GM23338 (cell line): ENCODE results near the gene UVRAG. TPM values are rescaled to one million over a fixed set of nuclear protein-coding genes. Genes with fewer than 3 reads are reported as not detected.

Source experiments
- ATAC-seq: fragments of 200-7000 bp; cut with Tn5 transposase; 3 replicates; pipeline ENCODE4 v1.9.1; 2020
- DNase-seq: peaks from one replicate; pipeline ENCODE4 v3.0.0-alpha.2; 2015; ENCODE audit warnings: low spot score
- H2AFZ ChIP-seq: fragments of 200-600 bp; sonication (generic); 2 replicates; pipeline ENCODE4 v1.8.0; 2016; ENCODE audit warnings: antibody characterized with exemption, mild to moderate bottlenecking, moderate library complexity
- H3F3A ChIP-seq: fragments of 200-600 bp; sonication (generic); replicated peaks from 2 replicates; pipeline ENCODE4 v1.8.0; 2017; ENCODE audit warnings: antibody characterized with exemption, mixed run types, low read depth
- H3K27ac ChIP-seq: fragments of 200-600 bp; sonication (generic); 2 replicates; pipeline ENCODE4 v1.6.1; 2016; ENCODE audit warnings: low read depth
- H3K27me3 ChIP-seq: fragments of 200-600 bp; sonication (generic); 2 replicates; pipeline ENCODE4 v1.8.0; 2016; ENCODE audit warnings: mild to moderate bottlenecking, mixed run types, moderate library complexity; ENCODE audit not compliant: insufficient read depth
- H3K36me3 ChIP-seq: fragments of 200-600 bp; sonication (generic); 2 replicates; pipeline ENCODE4 v1.8.0; 2016; ENCODE audit warnings: mild to moderate bottlenecking; ENCODE audit not compliant: insufficient read depth
- H3K4me1 ChIP-seq: fragments of 200-600 bp; sonication (generic); 2 replicates; pipeline ENCODE4 v1.8.0; 2016; ENCODE audit warnings: mild to moderate bottlenecking, moderate library complexity; ENCODE audit not compliant: insufficient read depth
- H3K4me2 ChIP-seq: fragments of 200-600 bp; sonication (generic); 2 replicates; pipeline ENCODE4 v1.7.1; 2017; ENCODE audit warnings: mixed run types
- H3K4me3 ChIP-seq: fragments of 200-600 bp; sonication (generic); 2 replicates; pipeline ENCODE4 v1.6.1; 2016; ENCODE audit warnings: mixed run types
- H3K79me2 ChIP-seq: fragments of 200-600 bp; sonication (generic); replicated peaks from 2 replicates; pipeline ENCODE4 v1.8.0; 2017; ENCODE audit warnings: mild to moderate bottlenecking; ENCODE audit not compliant: insufficient read depth
- H3K9me2 ChIP-seq: fragments of 200-600 bp; sonication (generic); 2 replicates; pipeline ENCODE4 v1.8.0; 2017; ENCODE audit not compliant: insufficient read depth
- H4K20me1 ChIP-seq: fragments of 200-600 bp; sonication (generic); replicated peaks from 2 replicates; pipeline ENCODE4 v1.8.0; 2017; ENCODE audit warnings: mild to moderate bottlenecking; ENCODE audit not compliant: insufficient read depth
- H3K27ac Mint-ChIP-seq: 2 replicates; pipeline ENCODE4 v1.8.0; 2020; ENCODE audit warnings: inconsistent platforms, mild to moderate bottlenecking, moderate library complexity, mixed read lengths
- H3K27me3 Mint-ChIP-seq: 3 replicates; pipeline ENCODE4 v1.8.0; 2022; ENCODE audit warnings: low read depth, mild to moderate bottlenecking, moderate library complexity, mixed read lengths, inconsistent platforms; ENCODE audit not compliant: insufficient read depth, poor library complexity
- H3K36me3 Mint-ChIP-seq: 3 replicates; pipeline ENCODE4 v1.8.0; 2021; ENCODE audit warnings: low read depth, mild to moderate bottlenecking, inconsistent platforms, moderate library complexity, mixed read lengths
- H3K4me1 Mint-ChIP-seq: 3 replicates; pipeline ENCODE4 v1.8.0; 2020; ENCODE audit warnings: mild to moderate bottlenecking, inconsistent platforms, mixed read lengths
- H3K4me3 Mint-ChIP-seq: 3 replicates; pipeline ENCODE4 v1.8.0; 2021; ENCODE audit warnings: moderate library complexity, mild to moderate bottlenecking, inconsistent platforms, mixed read lengths
- H3K9me3 Mint-ChIP-seq: 3 replicates; pipeline ENCODE4 v1.8.0; 2020; ENCODE audit warnings: moderate library complexity, mild to moderate bottlenecking, inconsistent platforms, mixed read lengths
- EZH2 ChIP-seq: fragments of 200-600 bp; sonication (generic); IDR thresholded peaks from one replicate; pipeline ENCODE4 v1.8.0; 2017; ENCODE audit warnings: antibody characterized with exemption, mild to moderate bottlenecking, low read depth; ENCODE audit not compliant: unreplicated experiment
- EZH2phosphoT487 ChIP-seq: fragments of 200-600 bp; sonication (generic); IDR thresholded peaks from one replicate; pipeline ENCODE4 v1.8.1; 2018; ENCODE audit warnings: antibody characterized with exemption; ENCODE audit not compliant: unreplicated experiment
- JUNB ChIP-seq: IDR thresholded peaks from one replicate; pipeline ENCODE4 v1.6.1; 2016; ENCODE audit warnings: antibody characterized with exemption; ENCODE audit not compliant: unreplicated experiment
- NANOG ChIP-seq: IDR thresholded peaks from 2 replicates; pipeline ENCODE4 v1.6.1; 2016; ENCODE audit warnings: antibody characterized with exemption, borderline replicate concordance
- POLR2AphosphoS5 ChIP-seq: IDR thresholded peaks from 2 replicates; pipeline ENCODE4 v1.6.1; 2016; ENCODE audit warnings: antibody characterized with exemption, low read depth
- ZNF331 ChIP-seq: fragments of 250-450 bp; sonication (Bioruptor Pico); IDR thresholded peaks from 2 replicates; pipeline ENCODE4 v1.5.0; 2020; ENCODE audit warnings: low read depth, mild to moderate bottlenecking, moderate library complexity
- polyA plus RNA-seq: library from polyadenylated mRNA; unstranded; fragments of >200 nt; fragmentation: Nextera tagmentation; extraction: Ambion mirVana; gene quantifications from 2 replicates; pipeline ENCODE4 v1.2.1, GENCODE V29; 2016
- total RNA-seq: library from RNA; depleted of rRNA; stranded (reverse); fragments of >200 nt; shearing (Covaris generic); gene quantifications from 2 replicates; pipeline ENCODE4 v1.2.3, GENCODE V29; 2014
- TF ChIP-seq, protein P1 (sequence below): IDR thresholded peaks from one replicate; pipeline ENCODE4 v1.6.1; 2018; ENCODE audit warnings: antibody characterized with exemption; ENCODE audit not compliant: unreplicated experiment
- TF ChIP-seq, protein P2 (sequence below), 2 experiments: fragments of 200-600 bp in 1 of 2; sonication (generic) in 1 of 2; conservative IDR thresholded peaks; 2 replicates each; pipeline versions ENCODE4 v1.5.1 to v1.6.1; 2016 to 2017; ENCODE audit warnings: antibody characterized with exemption in 2 of 2, low read depth in 2 of 2, mild to moderate bottlenecking in 2 of 2, moderate library complexity in 1 of 2

The UVRAG gene
- total and polyA plus RNA-seq, 2 experiments from 2014 or later = 15.3 to 17.4 TPM

DNA sequence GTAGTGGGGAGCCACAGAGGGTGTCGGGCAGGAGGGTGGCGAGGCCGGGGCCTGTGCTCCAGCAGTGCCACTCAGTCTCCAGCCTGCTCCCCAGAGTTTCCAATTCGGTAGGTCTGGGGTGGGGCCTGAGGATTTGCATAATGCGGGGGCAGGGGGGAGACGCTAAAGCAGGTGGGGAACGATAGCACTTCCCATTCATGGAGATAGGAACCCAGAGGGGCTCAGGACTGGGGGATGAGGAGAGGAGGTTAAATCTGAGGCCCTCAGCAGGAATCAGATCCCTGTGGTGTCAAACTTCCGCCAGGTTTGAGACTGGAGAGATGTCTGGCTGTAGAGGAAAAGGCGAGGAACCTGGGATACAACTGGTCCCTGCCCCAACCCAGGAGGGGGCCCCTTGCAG lies 361.5 kb downstream of the UVRAG start (continued):
- TF ChIP-seq, protein P1, sequence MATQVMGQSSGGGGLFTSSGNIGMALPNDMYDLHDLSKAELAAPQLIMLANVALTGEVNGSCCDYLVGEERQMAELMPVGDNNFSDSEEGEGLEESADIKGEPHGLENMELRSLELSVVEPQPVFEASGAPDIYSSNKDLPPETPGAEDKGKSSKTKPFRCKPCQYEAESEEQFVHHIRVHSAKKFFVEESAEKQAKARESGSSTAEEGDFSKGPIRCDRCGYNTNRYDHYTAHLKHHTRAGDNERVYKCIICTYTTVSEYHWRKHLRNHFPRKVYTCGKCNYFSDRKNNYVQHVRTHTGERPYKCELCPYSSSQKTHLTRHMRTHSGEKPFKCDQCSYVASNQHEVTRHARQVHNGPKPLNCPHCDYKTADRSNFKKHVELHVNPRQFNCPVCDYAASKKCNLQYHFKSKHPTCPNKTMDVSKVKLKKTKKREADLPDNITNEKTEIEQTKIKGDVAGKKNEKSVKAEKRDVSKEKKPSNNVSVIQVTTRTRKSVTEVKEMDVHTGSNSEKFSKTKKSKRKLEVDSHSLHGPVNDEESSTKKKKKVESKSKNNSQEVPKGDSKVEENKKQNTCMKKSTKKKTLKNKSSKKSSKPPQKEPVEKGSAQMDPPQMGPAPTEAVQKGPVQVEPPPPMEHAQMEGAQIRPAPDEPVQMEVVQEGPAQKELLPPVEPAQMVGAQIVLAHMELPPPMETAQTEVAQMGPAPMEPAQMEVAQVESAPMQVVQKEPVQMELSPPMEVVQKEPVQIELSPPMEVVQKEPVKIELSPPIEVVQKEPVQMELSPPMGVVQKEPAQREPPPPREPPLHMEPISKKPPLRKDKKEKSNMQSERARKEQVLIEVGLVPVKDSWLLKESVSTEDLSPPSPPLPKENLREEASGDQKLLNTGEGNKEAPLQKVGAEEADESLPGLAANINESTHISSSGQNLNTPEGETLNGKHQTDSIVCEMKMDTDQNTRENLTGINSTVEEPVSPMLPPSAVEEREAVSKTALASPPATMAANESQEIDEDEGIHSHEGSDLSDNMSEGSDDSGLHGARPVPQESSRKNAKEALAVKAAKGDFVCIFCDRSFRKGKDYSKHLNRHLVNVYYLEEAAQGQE = no peak
- TF ChIP-seq JUNB (no peak), NANOG (no peak), EZH2 (no peak), ZNF331 (CRISPR knock-in tag) (no peak), POLR2AphosphoS5 (no peak)
- TF ChIP-seq, protein P2, sequence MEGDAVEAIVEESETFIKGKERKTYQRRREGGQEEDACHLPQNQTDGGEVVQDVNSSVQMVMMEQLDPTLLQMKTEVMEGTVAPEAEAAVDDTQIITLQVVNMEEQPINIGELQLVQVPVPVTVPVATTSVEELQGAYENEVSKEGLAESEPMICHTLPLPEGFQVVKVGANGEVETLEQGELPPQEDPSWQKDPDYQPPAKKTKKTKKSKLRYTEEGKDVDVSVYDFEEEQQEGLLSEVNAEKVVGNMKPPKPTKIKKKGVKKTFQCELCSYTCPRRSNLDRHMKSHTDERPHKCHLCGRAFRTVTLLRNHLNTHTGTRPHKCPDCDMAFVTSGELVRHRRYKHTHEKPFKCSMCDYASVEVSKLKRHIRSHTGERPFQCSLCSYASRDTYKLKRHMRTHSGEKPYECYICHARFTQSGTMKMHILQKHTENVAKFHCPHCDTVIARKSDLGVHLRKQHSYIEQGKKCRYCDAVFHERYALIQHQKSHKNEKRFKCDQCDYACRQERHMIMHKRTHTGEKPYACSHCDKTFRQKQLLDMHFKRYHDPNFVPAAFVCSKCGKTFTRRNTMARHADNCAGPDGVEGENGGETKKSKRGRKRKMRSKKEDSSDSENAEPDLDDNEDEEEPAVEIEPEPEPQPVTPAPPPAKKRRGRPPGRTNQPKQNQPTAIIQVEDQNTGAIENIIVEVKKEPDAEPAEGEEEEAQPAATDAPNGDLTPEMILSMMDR (conservative IDR thresholded peaks at IDR 0.05; ENCODE audit: low read depth in 2 of 2) = no peak

DNA sequence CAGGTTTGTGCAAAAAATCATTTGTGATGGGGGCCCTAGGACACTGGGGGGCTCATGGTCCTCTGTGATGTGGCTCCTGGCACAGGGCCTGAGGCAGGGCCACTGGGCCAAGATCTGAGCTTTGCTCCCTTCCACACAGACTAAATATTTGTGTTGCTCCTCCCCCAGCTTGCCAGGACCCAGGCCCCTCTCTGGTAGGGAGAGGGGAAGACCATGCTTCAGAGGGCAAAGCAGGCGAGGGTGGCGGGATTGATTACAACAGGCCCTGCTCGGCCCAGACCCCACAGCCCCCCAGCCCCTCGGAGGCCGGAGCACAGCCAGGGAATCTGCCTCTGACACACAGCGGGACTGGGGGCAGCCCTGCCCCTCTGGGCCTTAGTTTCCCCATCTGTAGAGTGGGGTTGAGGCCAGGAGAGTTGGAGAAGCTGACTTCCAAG lies 362.3 kb downstream of the UVRAG start:
- H3K36me3 Mint-ChIP-seq = no peaks in the 10 kb centered on the region; the same call in 2 of the 3 replicates
- H3F3A ChIP-seq = no peaks in the 10 kb centered on the region
- ATAC-seq (no peak), DNase-seq (no peak)
- H3K9me3 Mint-ChIP-seq = peaks cover 3% of the 10 kb centered on the region; the same call in 2 of the 3 replicates
- H3K4me1 Mint-ChIP-seq = peaks cover 8% of the 10 kb centered on the region
- no peaks in the 10 kb centered on the region for H3K79me2 ChIP-seq
- H3K36me3 ChIP-seq = no peaks in the 10 kb centered on the region
- no peak for TF ChIP-seq EZH2phosphoT487
- TF ChIP-seq, protein P1 = no peak
- H3K27ac ChIP-seq = no peak overlapping the region
- H2AFZ ChIP-seq = no peak overlapping the region
- no peak overlapping the region for H3K4me3 ChIP-seq
- H3K9me2 ChIP-seq = no peaks in the 10 kb centered on the region
- H4K20me1 ChIP-seq = no peaks in the 10 kb centered on the region
- H3K4me3 Mint-ChIP-seq = no peak overlapping the region
- H3K27me3 Mint-ChIP-seq = peaks cover 12% of the 10 kb centered on the region
- no peaks in the 10 kb centered on the region for H3K4me1 ChIP-seq
- H3K4me2 ChIP-seq = no peak overlapping the region
- no peak overlapping the region for H3K27ac Mint-ChIP-seq
- no peaks in the 10 kb centered on the region for H3K27me3 ChIP-seq
